GM18507 (cell line): ENCODE results near the gene ZNF280A.
"Not testable (repeated sequence)": the region's sequence is repeated elsewhere in the genome, so short reads cannot be mapped to it uniquely, and the experiment has no call there.

Experiments used
- DNase-seq: peaks from one replicate; pipeline ENCODE4 v3.0.0; 2011; ENCODE audit warnings: low read depth; ENCODE audit not compliant: insufficient read length; ENCODE audit errors: extremely low spot score
- FAIRE-seq: peaks from 2 replicates; lab custom pipeline; 2011; peaks lifted over from hg19 to GRCh38; lab: Jason Lieb, UNC

Gene ZNF280A

DNA sequence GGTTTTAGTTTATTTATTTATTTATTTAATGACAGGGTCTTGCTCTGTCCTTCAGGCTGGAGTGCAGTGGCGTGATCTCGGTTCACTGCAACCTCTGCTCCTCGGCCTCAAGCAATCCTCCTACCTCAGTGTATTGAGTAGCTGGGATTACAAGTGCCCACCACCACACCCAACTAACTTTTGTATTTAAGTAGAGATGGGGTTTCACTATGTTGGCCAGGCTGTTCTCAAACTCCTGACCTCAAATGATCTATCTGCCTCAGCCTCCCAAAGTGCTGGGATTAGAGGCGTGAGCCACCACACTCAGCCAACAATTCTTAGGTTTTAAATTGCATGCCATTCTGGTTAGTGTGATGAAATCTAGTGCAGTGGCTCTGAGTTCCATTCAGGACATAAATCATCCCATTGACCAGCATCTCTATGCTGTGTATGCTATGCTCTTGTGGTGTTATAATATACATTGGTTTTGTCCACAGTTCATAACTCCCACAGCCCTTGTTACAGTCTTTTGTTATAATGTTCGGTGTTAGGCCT is 40.0 kb downstream of the ZNF280A start:
- DNase-seq = no peak

DNA sequence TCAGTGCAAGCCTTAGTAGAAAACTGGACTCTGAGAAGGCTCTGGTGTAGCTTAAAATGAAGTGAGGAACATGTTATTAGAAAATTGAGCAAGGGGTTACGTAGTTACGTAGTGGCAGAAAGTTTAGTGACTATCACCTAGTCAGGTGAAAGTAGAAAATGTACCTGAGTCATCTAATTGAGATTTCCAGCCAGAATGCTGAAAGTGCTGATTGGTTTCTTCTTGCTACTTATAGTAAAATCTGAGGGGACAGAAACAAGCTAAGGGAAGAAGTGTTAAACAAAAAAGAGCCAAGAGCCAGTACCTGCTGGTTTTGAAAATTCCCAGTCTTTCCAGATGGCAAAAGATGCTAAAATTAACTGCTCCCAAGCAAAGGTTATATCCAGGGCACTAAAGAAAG is 41.0 kb downstream of the ZNF280A start:
- FAIRE-seq = no peak
- no peak for DNase-seq

More for the DNA sequence above, 40.0 kb downstream of the ZNF280A start:
- no peak for FAIRE-seq

DNA sequence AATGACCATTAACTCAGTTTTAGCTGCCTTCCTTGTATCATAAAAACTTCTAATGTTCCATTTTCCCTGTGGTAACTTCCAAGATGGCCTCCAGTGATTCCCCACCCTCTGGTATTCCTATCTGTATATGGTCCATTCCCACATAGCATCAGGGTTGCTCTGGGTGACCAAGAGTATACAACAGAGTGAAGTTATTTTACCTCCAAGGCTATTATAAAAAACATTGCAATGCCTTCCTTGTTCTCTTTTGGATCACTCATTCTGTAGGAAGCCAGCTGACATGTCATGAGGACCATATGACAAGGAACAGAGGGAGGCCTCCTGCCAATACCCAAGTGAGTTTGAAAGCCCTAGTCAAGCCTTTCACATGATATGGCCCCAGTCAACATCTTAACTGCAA is 41.6 kb downstream of the ZNF280A start:
- FAIRE-seq (no peak), DNase-seq (no peak)

DNA sequence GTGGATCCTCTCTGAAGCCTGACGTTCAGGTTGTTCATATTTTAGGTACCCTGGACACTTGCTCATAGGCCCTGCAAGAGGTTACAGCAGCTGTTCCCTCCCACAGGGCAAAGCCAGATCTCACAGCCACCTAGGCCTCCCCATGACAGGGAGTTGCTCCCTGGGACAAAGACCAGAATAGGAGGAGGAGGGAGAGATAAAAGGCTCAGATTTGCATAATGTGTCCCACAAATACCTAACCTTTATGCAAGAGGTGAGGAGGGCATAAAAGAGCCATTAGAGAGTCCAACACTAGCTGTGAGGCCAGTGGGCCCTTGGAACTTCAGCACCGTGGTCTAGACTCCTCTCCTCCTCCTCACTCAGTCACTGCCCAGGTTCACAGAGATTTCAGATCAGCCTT is 45.3 kb downstream of the ZNF280A start:
- FAIRE-seq = no peak
- DNase-seq = no peak

DNA sequence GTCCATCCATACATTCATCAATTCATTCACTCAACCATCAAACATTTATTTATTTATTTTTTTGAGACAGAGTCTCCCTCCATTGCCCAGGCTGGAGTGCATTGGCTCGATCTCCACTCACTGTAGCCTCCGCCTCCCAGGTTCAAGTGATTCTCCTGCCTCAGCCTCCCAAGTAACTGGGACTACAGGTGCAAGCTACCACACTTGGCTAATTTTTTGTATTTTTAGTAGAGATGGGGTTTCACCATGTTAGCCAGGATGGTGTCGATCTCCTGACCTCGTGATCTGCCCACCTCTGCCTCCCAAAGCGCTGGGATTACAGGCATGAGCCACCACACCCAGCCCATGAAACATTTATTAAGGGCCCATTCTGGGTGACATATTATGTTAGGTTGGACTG is 49.0 kb downstream of the ZNF280A start:
- DNase-seq, FAIRE-seq: not testable (repeated sequence)

DNA sequence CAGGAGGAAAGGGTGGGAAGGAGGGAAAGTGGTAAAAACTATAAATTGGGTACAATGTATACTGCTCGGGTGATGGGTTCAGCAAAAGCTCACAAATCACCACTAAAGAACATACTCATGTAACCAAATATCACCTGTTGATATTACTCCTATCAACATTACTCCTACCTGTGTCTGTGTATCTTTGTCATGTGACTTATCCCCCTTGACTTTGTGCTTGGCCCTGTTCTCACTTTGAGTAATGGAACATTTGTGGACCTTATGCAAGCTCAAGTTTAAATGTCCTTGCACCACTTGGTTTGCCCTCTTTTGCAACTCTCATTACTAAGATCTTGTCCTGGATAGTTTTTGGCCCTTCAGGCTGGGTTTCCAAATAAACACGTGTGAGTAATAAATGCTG is 50.5 kb downstream of the ZNF280A start:
- no peak for DNase-seq
- no peak for FAIRE-seq

DNA sequence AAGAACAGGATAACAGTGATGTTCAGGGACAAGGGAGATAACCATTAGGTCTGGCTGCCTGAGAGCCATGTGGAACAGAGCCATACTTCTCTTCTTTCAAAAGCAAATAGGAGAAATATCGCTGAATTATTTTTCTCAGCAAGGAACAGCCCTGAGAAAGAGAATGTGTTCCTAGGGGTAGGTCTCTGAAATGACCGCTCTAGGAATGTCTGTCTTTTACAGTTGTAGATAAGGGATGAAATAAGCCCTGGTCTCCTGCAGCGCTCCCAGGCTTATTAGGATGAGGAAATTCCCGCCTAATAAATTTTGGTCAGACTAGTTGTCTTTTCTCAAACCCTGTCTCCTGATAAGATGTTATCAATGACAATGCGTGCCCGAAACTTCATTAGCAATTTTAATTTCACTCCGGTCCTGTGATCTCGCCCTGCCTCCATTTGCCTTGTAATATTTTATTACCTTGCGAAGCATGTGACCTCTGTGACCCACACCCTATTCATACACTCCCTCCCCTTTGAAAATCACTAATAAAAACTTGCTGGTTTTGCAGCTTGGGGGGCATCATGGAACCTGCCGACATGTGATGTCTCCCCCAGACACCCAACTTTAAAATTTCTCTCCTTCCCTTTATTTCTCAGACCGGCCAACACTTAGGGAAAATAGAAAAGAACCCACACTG is 51.1 kb downstream of the ZNF280A start:
- not testable (repeated sequence) for FAIRE-seq, DNase-seq

DNA sequence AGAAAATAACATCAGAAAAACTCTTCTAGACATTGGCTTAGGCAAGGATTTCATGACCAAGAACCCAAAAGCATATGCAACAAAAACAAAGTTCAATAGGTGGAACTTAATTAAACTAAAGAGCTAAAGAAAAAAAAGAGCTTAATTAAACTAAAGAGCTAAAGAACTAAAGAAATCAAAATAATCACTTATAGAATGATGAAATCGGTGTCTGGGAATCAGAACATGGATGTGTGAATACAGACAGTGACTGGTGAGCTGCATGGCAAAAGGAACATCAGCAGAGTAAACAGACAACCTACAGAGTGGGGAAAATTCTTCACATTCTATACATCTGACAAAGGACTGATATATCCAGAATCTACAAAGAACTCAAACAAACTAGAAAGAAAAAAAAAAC is 53.0 kb downstream of the ZNF280A start:
- no peak for FAIRE-seq

DNA sequence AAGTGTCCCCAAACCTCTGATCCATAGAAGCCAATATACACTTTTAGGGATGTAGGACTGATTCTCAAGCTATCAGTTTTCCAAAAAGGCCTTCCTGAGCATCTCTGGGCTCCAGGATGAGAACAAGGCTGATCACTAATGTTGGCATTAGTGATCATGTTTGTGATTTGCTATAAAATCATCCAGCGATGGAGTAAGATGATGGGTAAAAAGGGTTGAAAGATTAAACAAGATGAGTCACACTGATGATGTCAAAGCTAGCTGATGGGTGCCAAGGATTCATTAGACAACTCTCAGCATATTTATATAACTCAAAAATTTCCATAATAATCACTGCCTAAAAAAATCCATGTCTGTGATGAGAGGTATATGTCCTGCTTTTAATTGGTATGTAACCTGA is 54.3 kb downstream of the ZNF280A start:
- no peak for DNase-seq
- FAIRE-seq = no peak

More for the DNA sequence above, 53.0 kb downstream of the ZNF280A start:
- no peak for DNase-seq

DNA sequence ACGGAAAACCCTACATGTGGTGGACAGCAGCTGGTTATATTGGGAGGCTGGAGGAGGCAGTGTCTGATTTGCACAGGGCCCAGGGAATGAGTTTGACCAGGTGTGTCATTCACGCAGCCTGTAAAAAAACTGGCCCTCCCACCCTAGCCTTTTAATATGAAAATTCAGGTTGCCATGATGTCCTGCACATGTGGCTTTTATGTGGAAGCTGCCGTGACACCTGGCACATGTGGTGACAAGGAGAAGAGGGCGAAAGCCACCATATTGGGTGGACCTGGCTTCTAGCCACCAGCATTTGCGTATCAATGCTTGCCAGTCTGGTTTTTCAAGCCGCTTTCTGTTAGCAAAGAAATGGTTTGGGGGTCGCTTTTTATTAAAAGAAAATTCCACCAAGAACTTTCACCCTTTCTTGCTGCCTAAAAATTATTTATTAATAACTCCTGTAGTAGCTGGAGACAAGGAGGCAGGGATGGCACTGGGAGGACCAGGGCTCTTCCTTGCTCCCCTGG is 54.9 kb downstream of the ZNF280A start:
- no peak for FAIRE-seq
- no peak for DNase-seq

DNA sequence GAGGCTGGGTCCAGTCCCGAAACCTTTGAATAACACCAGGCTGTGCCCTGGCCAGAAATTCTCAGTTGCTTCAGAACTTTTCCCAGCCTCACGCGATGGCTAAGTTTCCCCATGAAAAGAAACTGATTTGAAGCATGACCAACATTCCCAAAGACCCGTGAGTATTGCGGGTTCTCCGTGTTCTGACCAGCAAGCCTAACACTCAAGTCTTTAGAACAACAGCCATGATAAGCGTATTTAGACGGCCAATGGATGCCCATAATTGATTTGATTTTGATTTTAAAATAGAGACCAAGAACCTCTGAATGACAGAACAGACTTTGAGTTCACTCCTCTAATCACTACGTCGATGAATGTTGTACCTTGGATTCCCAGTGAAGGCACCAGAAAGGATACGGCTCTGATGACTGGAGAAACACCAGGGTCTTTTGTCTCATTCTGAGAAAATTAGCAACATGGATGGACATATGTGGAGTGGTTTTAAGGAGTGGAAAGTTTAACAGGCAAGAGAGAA is 55.5 kb downstream of the ZNF280A start:
- DNase-seq (no peak), FAIRE-seq (no peak)

DNA sequence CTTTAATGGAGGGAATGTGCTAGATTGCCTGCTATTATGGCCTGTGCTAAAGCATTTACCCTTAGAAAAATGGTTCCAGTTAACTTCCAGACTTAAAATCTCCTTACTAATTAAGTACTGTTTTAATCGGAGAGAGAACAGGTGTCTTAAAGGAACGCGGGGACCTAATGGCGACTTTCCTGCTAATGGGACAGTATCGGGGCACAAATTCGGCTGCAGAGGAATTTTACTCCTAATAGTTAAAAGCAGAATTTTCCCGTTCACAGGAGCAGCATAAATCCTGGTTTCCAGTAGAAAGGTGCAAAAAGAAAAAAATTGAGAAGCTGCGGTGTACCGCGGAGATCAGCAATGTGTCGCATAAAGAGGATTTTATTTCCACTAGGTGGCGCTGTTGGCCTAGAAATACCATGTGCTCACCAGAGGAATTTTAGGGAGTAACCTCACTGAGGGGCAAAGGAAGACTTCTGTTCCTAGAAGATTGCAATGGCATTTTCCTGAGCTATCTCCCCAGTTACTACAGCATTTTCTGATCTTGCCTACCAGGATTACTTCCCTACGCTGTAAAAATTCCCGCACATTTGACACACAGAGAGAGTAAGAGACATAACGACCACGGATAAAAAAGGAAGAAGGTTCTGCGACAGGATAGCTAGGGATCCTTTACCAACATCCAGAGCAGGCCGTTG is 56.1 kb downstream of the ZNF280A start:
- DNase-seq (peak; percentile 22), FAIRE-seq (peak; percentile 92)
